GM21360 (cell line): ENCODE data around the gene GNAI2.
"Not testable (repeated sequence)": the region's sequence is repeated elsewhere in the genome, so short reads cannot be mapped to it uniquely, and the experiment has no call there.

Source experiments
- ATAC-seq: cut with Tn5 transposase; IDR thresholded peaks from one replicate; pipeline ENCODE4 v1.9.1; 2021; ENCODE audit warnings: mild to moderate bottlenecking, moderate library complexity; ENCODE audit not compliant: unreplicated experiment

GNAI2 gene

DNA sequence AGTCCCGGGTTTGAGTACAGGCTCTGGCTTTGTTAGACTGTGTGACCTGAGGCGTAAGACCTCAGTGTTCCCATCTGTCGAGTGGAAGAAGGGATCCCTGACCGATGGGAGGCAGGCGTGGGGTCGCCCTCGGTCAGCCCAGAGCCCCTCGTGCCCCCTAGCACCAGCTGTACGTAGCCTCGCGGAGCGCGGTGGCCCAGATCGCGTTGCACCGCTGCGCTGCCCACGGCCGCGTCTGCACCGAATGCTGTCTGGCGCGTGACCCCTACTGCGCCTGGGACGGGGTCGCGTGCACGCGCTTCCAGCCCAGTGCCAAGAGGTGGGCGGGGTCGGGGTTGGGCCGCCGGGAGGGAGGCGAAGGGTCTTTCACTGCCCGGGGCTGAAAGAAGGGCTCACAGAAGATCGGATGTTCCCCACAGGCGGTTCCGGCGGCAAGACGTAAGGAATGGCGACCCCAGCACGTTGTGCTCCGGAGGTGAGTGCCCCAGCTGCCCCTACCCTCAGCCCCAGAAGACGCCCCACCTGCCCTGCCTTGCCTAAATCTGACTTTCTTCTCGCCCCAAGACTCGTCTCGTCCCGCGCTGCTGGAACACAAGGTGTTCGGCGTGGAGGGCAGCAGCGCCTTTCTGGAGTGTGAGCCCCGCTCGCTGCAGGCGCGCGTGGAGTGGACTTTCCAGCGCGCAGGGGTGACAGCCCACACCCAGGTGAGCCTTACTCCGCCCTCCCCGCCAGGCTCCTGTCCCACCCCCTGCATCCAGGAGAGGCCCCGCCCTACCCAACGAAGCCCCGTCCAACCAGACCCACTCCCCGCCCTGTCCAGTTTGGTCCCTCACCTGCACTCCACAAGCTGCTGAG is 39.4 kb downstream of the GNAI2 start:
- no peak for ATAC-seq

DNA sequence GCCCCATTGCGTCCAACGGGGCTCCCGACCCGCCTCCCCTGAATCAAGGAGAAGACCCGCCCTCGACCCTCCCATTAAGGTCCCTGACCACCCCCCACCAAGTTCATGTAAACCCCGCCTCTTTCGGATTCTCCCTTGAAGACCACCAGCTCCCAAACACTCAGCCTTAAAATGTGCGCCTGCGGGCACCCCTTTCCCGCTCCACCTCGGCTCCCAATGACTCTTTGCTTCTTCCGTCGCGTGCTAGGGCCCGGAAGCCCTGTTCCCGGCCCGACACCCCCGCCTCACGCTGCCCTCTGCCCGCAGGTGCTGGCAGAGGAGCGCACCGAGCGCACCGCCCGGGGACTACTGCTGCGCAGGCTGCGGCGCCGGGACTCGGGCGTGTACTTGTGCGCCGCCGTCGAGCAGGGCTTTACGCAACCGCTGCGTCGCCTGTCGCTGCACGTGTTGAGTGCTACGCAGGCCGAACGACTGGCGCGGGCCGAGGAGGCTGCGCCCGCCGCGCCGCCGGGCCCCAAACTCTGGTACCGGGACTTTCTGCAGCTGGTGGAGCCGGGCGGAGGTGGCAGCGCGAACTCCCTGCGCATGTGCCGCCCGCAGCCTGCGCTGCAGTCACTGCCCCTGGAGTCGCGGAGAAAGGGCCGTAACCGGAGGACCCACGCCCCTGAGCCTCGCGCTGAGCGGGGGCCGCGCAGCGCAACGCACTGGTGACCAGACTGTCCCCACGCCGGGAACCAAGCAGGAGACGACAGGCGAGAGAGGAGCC is 40.2 kb downstream of the GNAI2 start:
- no peak for ATAC-seq

- ATAC-seq, result no peak
Measured at GRCh38 chr3:50276762-50277101, 40.7 kb downstream of the GNAI2 start.

GRCh38 chr3:50278123-50278879 is 42.3 kb downstream of the GNAI2 start:
- no peak for ATAC-seq

GRCh38 chr3:50278880-50279224 is 42.8 kb downstream of the GNAI2 start, which contains the start of gene LSMEM2:
Gene LSMEM2, plus strand, starts transcription at chr3:50279087. Its CDS starts 27 bp downstream, at chr3:50279114.
- no peak for ATAC-seq

DNA sequence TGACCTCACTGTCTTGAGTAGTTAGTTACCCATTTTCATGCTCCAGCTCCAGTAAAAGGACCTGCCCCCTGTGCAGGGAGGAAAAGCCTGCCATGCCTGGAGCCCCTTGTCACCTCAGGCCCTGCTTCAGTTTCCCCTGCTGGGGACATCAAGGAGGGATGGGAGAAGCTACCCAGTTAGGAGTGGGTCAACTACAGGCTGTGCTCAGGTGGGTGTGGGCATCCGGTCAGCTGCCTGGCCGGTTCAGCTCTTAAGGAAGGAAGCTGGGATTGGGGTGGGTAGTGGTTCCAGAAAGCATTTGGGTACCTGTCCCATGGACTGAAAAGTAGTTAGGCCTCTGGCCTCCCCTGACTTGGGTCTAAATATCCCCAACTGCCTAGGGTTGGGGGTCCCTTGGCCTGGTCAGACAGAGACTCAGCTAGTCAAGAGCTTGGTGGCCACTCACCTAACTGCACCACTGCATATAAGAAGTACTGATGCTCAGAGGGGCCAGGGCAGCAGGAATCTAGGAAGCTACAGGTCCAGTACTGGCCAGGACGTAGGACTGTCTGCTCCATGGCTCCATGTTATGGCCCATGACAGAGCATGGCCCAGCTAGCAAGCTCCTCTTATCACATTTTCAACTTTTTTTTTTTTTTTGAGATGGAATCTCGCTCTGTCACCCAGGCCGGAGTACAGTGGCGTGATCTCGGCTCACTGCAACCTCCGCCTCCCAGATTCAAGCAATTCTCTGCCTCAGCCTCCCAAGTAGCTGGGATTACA is 43.4 kb downstream of the GNAI2 start:
- ATAC-seq, result no peak

GRCh38 chr3:50284121-50284520 is 48.1 kb downstream of the GNAI2 start:
- ATAC-seq, result not testable (repeated sequence)

- no peak for ATAC-seq
Measured at GRCh38 chr3:50286322-50287227, 50.6 kb downstream of the GNAI2 start.

- ATAC-seq, result no peak
Measured at GRCh38 chr3:50287262-50287661, 51.3 kb downstream of the GNAI2 start.

GRCh38 chr3:50288387-50289007 is 52.5 kb downstream of the GNAI2 start:
- ATAC-seq, result no peak

- ATAC-seq, result no peak
Measured at GRCh38 chr3:50289130-50289529, 53.1 kb downstream of the GNAI2 start.

DNA sequence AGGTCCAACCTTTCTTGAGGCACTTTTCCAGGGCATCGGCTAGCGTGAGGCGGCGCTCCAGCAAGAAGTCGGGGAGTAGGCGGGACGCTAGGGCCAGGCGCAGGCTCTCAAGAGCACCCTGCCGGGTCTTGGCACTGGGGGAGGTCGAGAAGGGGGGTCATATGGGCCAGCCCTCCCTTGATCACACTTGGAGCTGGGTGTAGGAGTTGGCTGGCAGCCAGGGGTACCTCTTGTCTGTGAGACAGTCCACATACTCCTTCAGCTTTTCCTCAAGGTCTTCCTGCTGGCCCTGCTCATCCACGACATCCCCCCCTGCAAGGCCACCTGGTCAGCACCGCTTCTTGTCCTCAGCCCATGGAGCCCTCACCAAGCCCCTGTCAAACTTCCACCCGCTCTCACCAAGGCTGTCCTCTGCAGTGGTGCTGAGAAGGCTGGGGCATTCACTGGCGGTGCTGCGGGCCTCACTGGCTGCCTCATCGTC is 54.2 kb downstream of the GNAI2 start:
- no peak for ATAC-seq

GRCh38 chr3:50292159-50293078 is 56.4 kb downstream of the GNAI2 start, which contains the start of gene IFRD2:
Gene IFRD2, minus strand, starts transcription at chr3:50292429. Its CDS starts 155 bp downstream, at chr3:50292274.
- peak; percentile 90 for ATAC-seq

GRCh38 chr3:50293079-50293801 is 57.2 kb downstream of the GNAI2 start:
- no peak for ATAC-seq

- ATAC-seq, result no peak
Measured at GRCh38 chr3:50294089-50294488, 58.1 kb downstream of the GNAI2 start.

GRCh38 chr3:50294492-50295403 is 58.7 kb downstream of the GNAI2 start:
- no peak for ATAC-seq
